Neutrophil (primary cell): ENCODE results near the gene TBL1XR1.
A peak's percentile ranks its signal among the peaks of the same experiment; 100 is the strongest.
"Not testable (repeated sequence)": the region's sequence is repeated elsewhere in the genome, so short reads cannot be mapped to it uniquely, and the experiment has no call there.

Experiments used
- H3K27ac ChIP-seq: fragments of 200-600 bp; sonication (generic); 2 replicates; pipeline ENCODE4 v1.5.1; 2016; ENCODE audit warnings: mild to moderate bottlenecking, moderate library complexity
- H3K27me3 ChIP-seq: fragments of 200-600 bp; sonication (generic); 2 replicates; pipeline ENCODE4 v1.6.0; 2016; ENCODE audit warnings: mild to moderate bottlenecking
- H3K36me3 ChIP-seq: fragments of 200-600 bp; sonication (generic); 2 replicates; pipeline ENCODE4 v1.5.1; 2017
- H3K4me1 ChIP-seq, 2 experiments: fragments of 200-600 bp in 1 of 2; sonication (generic) in 1 of 2; 1 replicate in 1 of 2; 2 replicates in 1 of 2; pipeline versions ENCODE4 v1.5.1 to v1.6.1; 2013 to 2016; ENCODE audit warnings: low read depth in 1 of 2, low read length in 1 of 2, mild to moderate bottlenecking in 1 of 2, moderate library complexity in 1 of 2; ENCODE audit not compliant: control insufficient read depth in 1 of 2, insufficient read depth in 1 of 2
- H3K4me3 ChIP-seq, 2 experiments: fragments of 200-600 bp in 1 of 2; sonication (generic) in 1 of 2; 1 replicate in 1 of 2; 2 replicates in 1 of 2; pipeline ENCODE4 v1.5.1; 2013 to 2016; ENCODE audit warnings: low read depth in 1 of 2, low read length in 1 of 2, mild to moderate bottlenecking in 1 of 2, moderate library complexity in 1 of 2
- H3K9me3 ChIP-seq: fragments of 200-600 bp; sonication (generic); 2 replicates; pipeline ENCODE4 v1.5.1; 2016
- CTCF ChIP-seq: fragments of 200-600 bp; sonication (generic); IDR thresholded peaks from 2 replicates; pipeline ENCODE4 v1.5.1; 2016; ENCODE audit warnings: antibody characterized with exemption

Gene TBL1XR1

GRCh38 chr3:177208223-177208622 lies 10.9 kb upstream of the TBL1XR1 start:
- Histone ChIP-seq H3K27ac (no peak overlapping the region), H3K4me1 (no peaks in the 10 kb centered on the region), H3K36me3 (no peaks in the 10 kb centered on the region), H3K4me3 (no peak overlapping the region), H3K9me3 (no peaks in the 10 kb centered on the region), H3K27me3 (no peaks in the 10 kb centered on the region)
- TF ChIP-seq CTCF, result no peak

GRCh38 chr3:177206936-177207335 lies 9.7 kb upstream of the TBL1XR1 start:
- H3K4me1 ChIP-seq, result peaks cover 7 to 8% of the 10 kb centered on the region in 2 experiments
- no peaks in the 10 kb centered on the region for H3K36me3 ChIP-seq
- no peak overlapping the region for H3K27ac ChIP-seq
- no peak for TF ChIP-seq CTCF
- no peak overlapping the region for H3K4me3 ChIP-seq
- no peaks in the 10 kb centered on the region for H3K9me3 ChIP-seq
- no peaks in the 10 kb centered on the region for H3K27me3 ChIP-seq

- H3K4me3 ChIP-seq, result no peak overlapping the region
- H3K27me3 ChIP-seq, result no peaks in the 10 kb centered on the region
- no peak for TF ChIP-seq CTCF
- no peaks in the 10 kb centered on the region for H3K9me3 ChIP-seq
- H3K27ac ChIP-seq, result no peak overlapping the region
- no peaks in the 10 kb centered on the region for H3K36me3 ChIP-seq
- H3K4me1 ChIP-seq, result peaks cover 31 to 34% of the 10 kb centered on the region in 2 experiments
Observed at GRCh38 chr3:177203689-177204395, 6.6 kb upstream of the TBL1XR1 start.

GRCh38 chr3:177203016-177203415 lies 5.7 kb upstream of the TBL1XR1 start:
- not testable (repeated sequence) for H3K4me3 ChIP-seq, H3K36me3 ChIP-seq, H3K9me3 ChIP-seq, H3K27me3 ChIP-seq, H3K27ac ChIP-seq
- H3K4me1 ChIP-seq, result peaks cover 39 to 42% of the 10 kb centered on the region in 2 experiments

GRCh38 chr3:177201700-177202397 lies 4.6 kb upstream of the TBL1XR1 start:
- no peaks in the 10 kb centered on the region for H3K9me3 ChIP-seq
- H3K27me3 ChIP-seq, result no peaks in the 10 kb centered on the region
- peak overlapping the region; percentile 85 for H3K27ac ChIP-seq
- H3K4me3 ChIP-seq, result peak overlapping the region; percentile 28 to 55
- TF ChIP-seq CTCF, result no peak
- H3K4me1 ChIP-seq, result peaks cover 41 to 44% of the 10 kb centered on the region in 2 experiments
- H3K36me3 ChIP-seq, result no peaks in the 10 kb centered on the region

GRCh38 chr3:177199206-177199760 lies 2.0 kb upstream of the TBL1XR1 start:
- H3K36me3 ChIP-seq, result no peaks in the 10 kb centered on the region
- peaks cover 60 to 62% of the 10 kb centered on the region in 2 experiments for H3K4me1 ChIP-seq
- no peaks in the 10 kb centered on the region for H3K9me3 ChIP-seq
- TF ChIP-seq CTCF, result no peak
- peak overlapping the region; percentile 98 for H3K27ac ChIP-seq
- no peaks in the 10 kb centered on the region for H3K27me3 ChIP-seq
- no peak overlapping the region for H3K4me3 ChIP-seq
